ENCODE data around the gene XRCC5. TPM values are rescaled to one million over a fixed set of nuclear protein-coding genes. Genes with fewer than 3 reads are reported as not detected.

Gene XRCC5
- total RNA-seq, 1 experiment from 2014 or later: 424 TPM

DNA sequence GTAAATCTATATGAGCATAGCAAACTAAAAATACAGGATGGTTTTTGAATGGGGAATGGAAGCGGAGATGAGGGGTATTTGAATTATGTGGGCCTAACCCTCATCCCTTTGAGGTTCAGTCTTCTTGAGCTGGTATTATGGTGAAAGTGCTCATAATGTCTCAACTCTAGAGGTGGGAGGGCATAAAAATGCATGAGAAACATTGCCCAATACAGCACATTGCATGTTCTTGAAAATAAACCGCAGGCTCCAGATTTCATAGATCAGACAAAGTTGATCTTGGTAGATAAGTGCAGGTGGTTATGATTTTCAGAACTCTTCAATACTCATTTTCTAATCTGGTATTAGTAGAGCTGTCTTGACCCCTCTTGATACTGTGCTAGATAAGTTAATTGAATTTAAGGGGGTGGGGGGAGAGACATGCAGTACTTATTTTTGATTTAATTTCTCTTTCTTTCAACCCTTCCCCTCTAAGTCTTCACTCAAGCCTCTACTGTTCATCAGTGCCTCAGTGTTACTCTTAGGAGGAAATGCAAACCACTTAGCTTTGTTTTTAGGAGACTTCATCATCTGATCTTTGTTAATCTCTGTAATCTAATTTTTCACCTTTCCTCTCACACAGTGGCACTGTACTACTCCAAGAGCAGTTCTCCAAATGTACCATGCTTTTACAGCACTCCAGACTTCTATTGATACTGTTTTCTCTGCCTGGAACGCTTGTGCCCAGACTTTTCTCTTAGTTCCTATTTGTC, 22.2 kb downstream of the XRCC5 start:
- no peaks in the 10 kb centered on the region for H3K4me1 ChIP-seq (ENCODE audit: control insufficient read depth in 1 of 2, insufficient read depth in 2 of 2, low read length in 2 of 2)
- H3K4me2 ChIP-seq (ENCODE audit: low read length): no peak overlapping the region
- H3K4me3 ChIP-seq (replicated peaks in 1 of 2; ENCODE audit: low read depth in 1 of 2, low read length in 2 of 2): no peak overlapping the region
- H3K79me2 ChIP-seq (ENCODE audit: insufficient read depth, low read length): peaks cover 97% of the 10 kb centered on the region
- ChIA-PET POLR2A (no interaction called here), CTCF (no interaction called here), RAD21 (ENCODE audit: low non-redundant PET in 1 of 2, low total read pairs in 2 of 2, uncharacterized antibody in 2 of 2, unreplicated experiment in 2 of 2) (no interaction called here)
- H3K9me2 ChIP-seq (ENCODE audit: insufficient read depth): no peaks in the 10 kb centered on the region
- BruUV-seq (replicated peaks): no TSS peak
- TF ChIP-seq CBX3 (IDR thresholded peaks at IDR 0.05; ENCODE audit: low read depth) (no peak), REST (IDR thresholded peaks at IDR 0.05; ENCODE audit: low read depth) (no peak), ATF3 (IDR thresholded peaks at IDR 0.05) (no peak), JUND (IDR thresholded peaks at IDR 0.05) (no peak), ZNF274 (IDR thresholded peaks at IDR 0.05; ENCODE audit: low read depth, low read length) (no peak), POLR2AphosphoS5 (IDR thresholded peaks at IDR 0.05; ENCODE audit: low read depth, low read length) (no peak), EGR1 (IDR thresholded peaks at IDR 0.05; ENCODE audit: low read depth) (no peak), EZH2phosphoT487 (IDR thresholded peaks at IDR 0.05; ENCODE audit: borderline replicate concordance) (no peak)
- H3K9me3 ChIP-seq (ENCODE audit: control insufficient read depth in 1 of 2, insufficient read depth in 1 of 2, low read depth in 1 of 2, low read length in 2 of 2): no peaks in the 10 kb centered on the region
- no peak for DNase-seq (ENCODE audit: low read depth, low spot score)
- intact Hi-C loops (cut with micrococcal nuclease): no loop called here
- H2AFZ ChIP-seq (ENCODE audit: low read depth, low read length, poor library complexity, severe bottlenecking): no peak overlapping the region
- H3K36me3 ChIP-seq (ENCODE audit: control insufficient read depth in 1 of 2, insufficient read depth in 2 of 2, low read length in 2 of 2): peaks cover 79 to 82% of the 10 kb centered on the region in 2 experiments
- H3K9ac ChIP-seq (ENCODE audit: low read length): no peak overlapping the region
- ATAC-seq: no peak
- peaks cover 24% of the 10 kb centered on the region; the same call in 1 of the 2 replicates for H4K20me1 ChIP-seq (ENCODE audit: insufficient read depth)
- no peaks in the 10 kb centered on the region for H3K27me3 ChIP-seq (ENCODE audit: insufficient read depth, low read length)
- no peak overlapping the region for H3K27ac ChIP-seq (ENCODE audit: low read depth, low read length)

All from HCT116 (cell line).